GM21825 (cell line): Measurements from ENCODE around the gene F7.
"Not testable (repeated sequence)": the region's sequence is repeated elsewhere in the genome, so short reads cannot be mapped to it uniquely, and the experiment has no call there.

Source experiments
- ATAC-seq: cut with Tn5 transposase; IDR thresholded peaks from one replicate; pipeline ENCODE4 v1.9.1; 2021; ENCODE audit warnings: mild to moderate bottlenecking, moderate library complexity; ENCODE audit not compliant: unreplicated experiment

Gene F7

DNA sequence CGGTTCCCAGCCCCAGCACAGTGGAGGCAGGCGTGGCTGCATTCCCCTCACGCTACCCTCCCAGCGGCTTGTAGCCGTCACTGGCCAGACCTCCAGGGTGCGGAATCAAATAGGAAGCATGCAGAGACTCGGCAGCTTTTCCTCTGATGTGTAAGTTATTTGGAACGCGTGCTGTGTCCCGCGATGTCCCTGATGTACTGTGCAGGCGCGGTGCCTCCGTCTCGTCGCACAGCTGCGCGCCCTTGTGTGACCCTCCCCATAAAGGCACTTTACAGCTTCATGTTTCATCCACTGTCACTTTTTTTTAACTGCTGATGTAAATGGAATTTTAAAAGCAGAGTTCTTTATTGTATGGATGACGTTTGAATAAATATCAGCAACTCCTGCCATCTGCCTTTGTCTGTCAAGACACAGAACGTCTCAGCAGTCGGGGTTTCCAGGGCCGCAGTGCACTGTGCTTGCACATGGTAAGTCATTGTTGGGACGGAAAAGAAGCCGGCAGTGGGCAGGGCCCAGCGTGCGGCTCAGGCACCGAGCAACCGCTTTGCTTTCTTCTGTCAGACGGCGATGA, 7.3 kb upstream of the F7 start:
- no peak for ATAC-seq

- ATAC-seq, result no peak
These were observed 6.4 kb upstream of the F7 start for GRCh38 chr13:113099142-113099541.

DNA sequence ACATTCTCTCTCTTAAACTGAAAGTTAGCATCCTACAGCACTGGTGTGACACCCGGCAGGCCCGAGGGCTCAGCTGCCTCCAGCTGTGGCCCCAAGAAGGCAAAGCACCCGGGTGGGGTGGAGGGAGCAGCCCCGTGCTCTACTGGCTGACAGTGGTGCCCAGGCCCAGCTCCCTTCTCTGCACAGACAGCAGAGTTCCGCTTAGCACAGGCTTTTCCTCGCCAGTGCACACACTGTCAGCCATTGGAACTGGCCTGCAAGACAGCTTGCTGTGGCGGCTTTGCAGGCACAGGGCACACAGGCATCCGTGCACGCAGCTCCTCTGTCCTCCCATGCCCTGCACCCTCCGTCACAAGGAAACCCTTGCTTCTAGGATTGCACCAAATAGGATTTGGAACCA, 3.3 kb upstream of the F7 start:
- not testable (repeated sequence) for ATAC-seq

DNA sequence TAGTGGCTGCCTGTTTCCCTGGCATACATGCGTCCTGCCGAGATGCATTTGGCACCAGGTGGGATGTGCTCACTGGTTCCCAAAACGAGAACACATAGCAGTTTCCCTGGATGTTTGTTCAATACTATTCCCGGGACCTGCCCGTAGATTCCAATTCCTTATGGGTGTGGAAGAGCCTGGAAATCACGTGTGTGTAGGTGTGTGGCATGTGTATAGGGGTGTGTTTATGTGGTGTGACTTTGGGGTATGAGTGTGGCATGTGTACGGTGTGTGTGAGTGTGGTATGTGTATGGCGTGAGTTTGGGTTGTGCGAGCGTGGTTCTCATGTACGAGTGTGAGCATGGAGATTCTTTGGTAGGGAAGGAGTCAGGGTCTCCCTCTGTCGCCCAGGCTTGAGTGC, 2.9 kb upstream of the F7 start:
- ATAC-seq, result no peak

GRCh38 chr13:113103646-113104045, 1.9 kb upstream of the F7 start:
- no peak for ATAC-seq

DNA sequence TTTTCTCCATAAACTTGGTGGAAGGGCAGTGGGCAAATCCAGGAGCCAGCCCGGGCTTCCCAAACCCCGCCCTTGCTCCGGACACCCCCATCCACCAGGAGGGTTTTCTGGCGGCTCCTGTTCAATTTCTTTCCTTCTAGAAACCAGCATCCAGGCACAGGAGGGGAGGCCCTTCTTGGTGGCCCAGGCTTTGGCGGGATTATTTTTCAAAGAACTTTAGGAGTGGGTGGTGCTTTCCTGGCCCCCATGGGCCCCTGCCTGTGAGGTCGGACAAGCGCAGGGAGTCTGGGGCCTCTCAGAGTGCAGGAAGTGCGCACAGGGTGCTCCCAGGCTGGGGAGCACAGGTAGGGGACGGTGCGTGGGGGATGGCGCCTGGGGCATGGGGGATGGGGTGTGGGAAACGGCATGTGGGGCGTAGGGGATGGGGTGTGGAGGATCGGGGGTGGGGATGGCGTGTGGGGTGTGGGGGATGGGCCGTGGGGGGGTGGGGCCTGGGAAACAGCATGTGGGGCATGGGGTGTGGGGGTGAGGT, 396 bp downstream of the F7 start:
- no peak for ATAC-seq

GRCh38 chr13:113106711-113107351, 1.2 kb downstream of the F7 start:
- ATAC-seq, result no peak

DNA sequence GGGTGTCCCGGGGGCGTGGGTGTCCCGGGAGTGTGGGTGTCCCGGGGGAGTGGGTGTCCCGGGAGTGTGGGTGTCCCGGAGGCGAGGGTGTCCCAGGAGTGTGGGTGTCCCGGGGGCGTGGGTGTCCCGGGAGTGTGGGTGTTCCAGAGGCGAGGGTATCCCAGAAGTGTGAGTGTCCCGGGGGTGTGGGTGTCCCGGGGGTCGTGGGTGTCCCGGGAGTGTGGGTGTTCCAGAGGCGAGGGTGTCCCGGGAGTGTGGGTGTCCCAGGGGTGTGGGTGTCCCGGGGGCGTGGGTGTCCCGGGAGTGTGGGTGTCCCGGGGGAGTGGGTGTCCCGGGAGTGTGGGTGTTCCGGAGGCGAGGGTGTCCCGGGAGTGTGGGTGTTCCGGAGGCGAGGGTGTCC, 2.9 kb downstream of the F7 start:
- not testable (repeated sequence) for ATAC-seq

- no peak for ATAC-seq
These were observed 3.8 kb downstream of the F7 start for GRCh38 chr13:113109151-113110047.

DNA sequence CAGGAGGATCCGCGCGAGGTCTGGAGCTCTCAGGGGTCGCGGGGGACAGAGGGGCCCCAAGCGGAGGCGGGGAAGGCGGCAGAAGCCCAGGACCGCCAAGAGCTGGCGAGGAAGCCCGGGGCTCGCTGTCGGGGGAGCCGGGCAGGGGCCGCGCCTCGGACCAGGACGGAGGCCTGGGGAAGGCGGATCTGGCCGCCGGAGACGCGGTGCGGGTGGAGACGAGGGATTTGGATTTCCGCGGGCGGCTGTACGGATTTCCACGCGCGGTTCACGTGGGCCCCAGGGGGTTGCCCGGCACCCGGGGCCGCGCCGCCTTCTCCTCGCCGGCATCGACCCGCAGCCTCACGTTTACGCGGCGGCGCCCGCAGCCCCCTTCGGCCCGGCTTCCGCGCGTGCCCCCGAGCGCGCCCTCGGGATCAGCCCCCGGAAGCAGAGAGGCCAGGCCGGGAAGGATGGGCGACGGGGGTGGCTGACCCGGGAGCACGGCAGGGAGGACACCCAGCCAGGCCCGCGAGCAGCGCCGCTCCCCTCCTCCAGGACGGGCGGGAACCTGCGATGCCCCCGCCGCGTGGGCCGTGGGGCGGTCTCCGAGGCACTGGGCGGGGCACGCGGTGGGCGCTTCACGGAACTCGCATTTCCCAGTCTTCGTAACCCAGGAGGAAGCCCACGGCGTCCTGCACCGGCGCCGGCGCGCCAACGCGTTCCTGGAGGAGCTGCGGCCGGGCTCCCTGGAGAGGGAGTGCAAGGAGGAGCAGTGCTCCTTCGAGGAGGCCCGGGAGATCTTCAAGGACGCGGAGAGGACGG, 4.7 kb downstream of the F7 start:
- no peak for ATAC-seq

DNA sequence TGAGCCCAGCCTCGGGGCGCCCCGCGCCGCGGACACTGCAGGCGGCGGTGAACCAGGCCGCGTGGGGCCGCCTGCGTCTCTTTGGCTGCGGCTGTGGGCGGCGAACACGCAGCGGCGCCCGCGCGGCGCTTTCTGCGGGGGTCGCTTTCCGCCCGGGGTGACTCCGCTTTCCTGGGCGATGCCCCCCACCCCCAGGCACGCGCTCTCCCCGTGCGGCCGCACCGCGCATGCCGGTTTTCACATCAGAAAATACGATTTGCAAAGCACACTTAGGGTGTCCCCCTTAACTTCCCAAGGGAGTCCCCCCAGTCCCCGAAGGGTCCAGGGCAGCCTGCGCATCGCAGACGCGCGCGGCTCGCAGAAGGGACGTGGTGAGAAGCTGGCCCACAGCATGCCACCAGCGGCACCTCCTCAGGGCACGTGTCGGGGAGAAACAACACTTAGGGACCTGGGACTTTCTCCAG, 5.3 kb downstream of the F7 start:
- no peak for ATAC-seq

DNA sequence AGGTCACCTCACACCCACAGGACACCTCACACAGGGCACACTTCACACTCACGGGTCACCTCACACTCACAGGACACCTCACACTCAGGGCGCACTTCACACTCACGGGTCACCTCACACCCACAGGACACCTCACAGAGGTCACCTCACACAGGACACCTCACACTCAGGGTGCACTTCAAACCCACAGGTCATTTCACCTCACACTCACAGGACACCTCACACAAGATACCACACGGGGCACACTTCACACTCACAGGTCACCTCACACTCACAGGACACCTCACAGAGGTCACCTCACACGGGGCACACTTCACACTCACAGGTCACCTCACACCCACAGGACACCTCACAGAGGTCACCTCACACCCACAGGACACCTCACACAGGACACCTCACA, 6.2 kb downstream of the F7 start:
- ATAC-seq, result not testable (repeated sequence)

GRCh38 chr13:113112475-113112874, 6.9 kb downstream of the F7 start:
- ATAC-seq, result not testable (repeated sequence)

DNA sequence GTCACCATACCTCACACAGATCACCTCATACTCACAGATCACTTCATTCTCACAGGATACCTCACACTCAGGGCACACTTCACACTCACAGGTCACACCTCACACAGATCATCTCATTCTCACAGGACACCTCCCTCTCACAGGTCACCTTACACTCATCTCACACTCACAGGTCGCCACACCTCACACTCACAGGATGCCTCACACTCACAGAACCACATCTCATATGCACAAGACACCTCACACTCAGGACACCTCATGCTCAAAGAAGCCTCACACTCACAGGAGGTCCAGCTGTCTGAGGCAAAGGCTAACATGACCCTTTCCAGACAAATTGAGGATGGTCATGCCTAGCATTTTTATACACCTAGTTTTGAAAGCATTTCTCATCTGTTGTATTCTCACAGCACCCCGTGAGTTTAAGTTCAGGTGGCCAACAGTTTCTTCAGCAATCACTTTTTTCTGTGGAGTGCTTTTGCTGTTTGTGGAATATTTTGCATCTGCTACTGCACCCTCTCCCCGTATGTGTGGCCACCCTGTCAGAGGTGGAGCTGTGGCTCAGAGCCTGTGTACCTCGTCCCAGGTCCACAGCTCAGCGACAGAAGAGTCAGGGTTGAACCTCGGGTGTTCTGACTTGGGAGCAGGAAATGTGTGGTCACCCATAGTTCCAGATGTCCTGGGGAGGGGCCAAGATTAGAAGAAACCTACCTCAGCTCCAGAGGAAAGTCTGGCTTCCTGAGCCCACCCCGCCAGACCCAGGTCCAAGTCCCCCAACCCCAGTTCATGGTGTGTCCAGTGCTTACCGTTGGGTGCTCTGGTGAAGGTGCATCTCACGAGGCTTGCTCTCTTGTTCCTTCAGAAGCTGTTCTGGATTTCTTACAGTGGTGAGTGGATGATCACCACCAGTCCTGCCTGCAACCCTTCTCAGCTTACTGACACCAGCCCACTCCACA, 7.6 kb downstream of the F7 start:
- ATAC-seq, result no peak

DNA sequence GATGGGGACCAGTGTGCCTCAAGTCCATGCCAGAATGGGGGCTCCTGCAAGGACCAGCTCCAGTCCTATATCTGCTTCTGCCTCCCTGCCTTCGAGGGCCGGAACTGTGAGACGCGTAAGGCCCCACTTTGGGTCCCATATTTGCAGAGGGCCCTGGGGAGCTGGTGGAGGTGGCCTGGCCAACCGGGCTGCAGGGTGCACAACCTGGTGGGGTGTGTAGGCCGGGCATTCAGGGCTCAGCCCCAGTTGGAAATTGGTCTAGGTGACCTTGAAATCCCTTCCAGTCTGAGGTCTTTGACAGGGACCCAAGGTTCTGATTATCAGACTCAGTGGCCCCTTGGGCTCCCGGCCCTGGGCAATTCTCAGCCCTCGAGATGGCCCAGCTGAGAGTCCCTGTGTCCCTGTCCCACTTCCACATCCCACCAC, 8.3 kb downstream of the F7 start:
- ATAC-seq, result no peak

- no peak for ATAC-seq
These were observed 9.1 kb downstream of the F7 start for GRCh38 chr13:113114511-113115362.

DNA sequence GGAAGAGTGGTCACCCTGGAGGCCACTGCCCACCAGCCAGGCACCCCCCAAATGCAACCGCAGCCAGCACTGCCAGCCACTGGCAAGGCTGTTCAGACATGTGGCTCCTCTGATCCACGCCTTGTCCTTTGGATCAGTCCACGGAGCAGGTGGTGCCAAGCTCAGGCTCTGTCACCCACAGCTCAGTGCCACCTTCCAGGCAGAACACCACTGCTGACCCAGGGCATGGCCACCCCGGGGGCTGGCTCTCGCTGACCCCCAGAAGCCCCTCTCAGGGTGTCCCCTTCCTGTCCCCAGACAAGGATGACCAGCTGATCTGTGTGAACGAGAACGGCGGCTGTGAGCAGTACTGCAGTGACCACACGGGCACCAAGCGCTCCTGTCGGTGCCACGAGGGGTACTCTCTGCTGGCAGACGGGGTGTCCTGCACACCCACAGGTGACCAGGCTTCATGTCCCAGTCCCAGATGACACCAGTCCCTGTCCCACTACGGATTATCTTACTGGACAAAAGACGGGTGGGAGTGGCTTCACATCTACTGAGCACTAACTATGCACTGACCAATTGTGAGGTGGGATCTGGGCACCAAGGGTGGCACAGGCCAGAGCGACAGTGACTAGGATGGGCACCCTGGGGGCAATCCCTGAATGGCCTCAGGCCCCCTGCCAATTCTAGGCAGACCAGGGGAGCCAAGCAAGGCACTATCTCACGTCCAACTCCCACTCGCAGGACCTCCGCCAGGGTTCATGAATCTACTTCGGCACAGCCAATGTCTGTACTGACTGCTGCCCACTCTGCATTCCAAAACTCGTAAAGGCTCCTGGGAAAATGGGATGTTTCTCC, 10.0 kb downstream of the F7 start:
- no peak for ATAC-seq
